SK-N-SH treated with all-trans-retinoic acid at 6 μM for 48 hours (cell line): ENCODE measurements around the gene ASIC3.

Experiments used
- ATAC-seq: fragments of 200-7000 bp; cut with Tn5 transposase; 3 replicates; pipeline ENCODE4 v1.9.1; 2020; ENCODE audit warnings: mild to moderate bottlenecking, moderate library complexity
- ARNTL ChIP-seq: fragments of 450-650 bp; formaldehyde crosslinking; IDR thresholded peaks from 2 replicates; pipeline ENCODE4 v1.5.0; 2020; ENCODE audit warnings: low read depth, mild to moderate bottlenecking, moderate library complexity, borderline replicate concordance
- BACH2 ChIP-seq: fragments of 250-450 bp; sonication (Bioruptor Pico); IDR thresholded peaks from 2 replicates; pipeline ENCODE4 v1.9.0; 2021; ENCODE audit warnings: mild to moderate bottlenecking, borderline replicate concordance
- CREB5 ChIP-seq: fragments of 250-450 bp; sonication (Bioruptor Pico); IDR thresholded peaks from 2 replicates; pipeline ENCODE4 v1.5.1; 2020; ENCODE audit warnings: low read depth, mild to moderate bottlenecking, moderate library complexity
- CSDC2 ChIP-seq: fragments of 250-450 bp; sonication (Bioruptor Pico); IDR thresholded peaks from 2 replicates; pipeline ENCODE4 v1.5.0; 2020; ENCODE audit warnings: mild to moderate bottlenecking, moderate library complexity
- CSRNP3 ChIP-seq: fragments of 250-450 bp; sonication (Bioruptor Pico); IDR thresholded peaks from 2 replicates; pipeline ENCODE4 v1.5.1; 2021; ENCODE audit warnings: mild to moderate bottlenecking, moderate library complexity
- ESRRG ChIP-seq: fragments of 250-450 bp; sonication (Bioruptor Pico); IDR thresholded peaks from 2 replicates; pipeline ENCODE4 v1.6.1; 2021; ENCODE audit warnings: mild to moderate bottlenecking
- GLIS3 ChIP-seq: fragments of 250-450 bp; sonication (Bioruptor Pico); IDR thresholded peaks from 2 replicates; pipeline ENCODE4 v1.5.0; 2020; ENCODE audit warnings: mild to moderate bottlenecking, moderate library complexity
- ISL1 ChIP-seq: fragments of 250-450 bp; sonication (Bioruptor Pico); IDR thresholded peaks from 2 replicates; pipeline ENCODE4 v2.1.2; 2022; ENCODE audit warnings: mild to moderate bottlenecking, moderate library complexity
- OSR1 ChIP-seq: fragments of 250-450 bp; sonication (Bioruptor Pico); IDR thresholded peaks from 2 replicates; pipeline ENCODE4 v1.8.0; 2022; ENCODE audit warnings: moderate library complexity, mild to moderate bottlenecking, inconsistent platforms
- PATZ1 ChIP-seq: fragments of 250-450 bp; sonication (Bioruptor Pico); IDR thresholded peaks from 2 replicates; pipeline ENCODE4 v1.8.0; 2020; ENCODE audit warnings: mild to moderate bottlenecking, moderate library complexity, borderline replicate concordance
- POU6F1 ChIP-seq: fragments of 250-450 bp; sonication (Bioruptor Pico); IDR thresholded peaks from 2 replicates; pipeline ENCODE4 v1.8.0; 2021; ENCODE audit warnings: low read depth, mild to moderate bottlenecking, moderate library complexity, borderline replicate concordance
- PPARA ChIP-seq: fragments of 250-450 bp; sonication (Bioruptor Pico); IDR thresholded peaks from 2 replicates; pipeline ENCODE4 v1.5.0; 2020; ENCODE audit warnings: mild to moderate bottlenecking, borderline replicate concordance
- RARB ChIP-seq: fragments of 250-450 bp; sonication (Bioruptor Pico); IDR thresholded peaks from 2 replicates; pipeline ENCODE4 v1.8.0; 2021; ENCODE audit warnings: mild to moderate bottlenecking, moderate library complexity
- TCF4 ChIP-seq: fragments of 250-450 bp; sonication (Bioruptor Pico); IDR thresholded peaks from 2 replicates; pipeline ENCODE4 v1.8.0; 2021; ENCODE audit warnings: mild to moderate bottlenecking, moderate library complexity, borderline replicate concordance
- TOX ChIP-seq: fragments of 250-450 bp; sonication (Bioruptor Pico); IDR thresholded peaks from 2 replicates; pipeline ENCODE4 v1.8.0; 2021; ENCODE audit warnings: mild to moderate bottlenecking, moderate library complexity, borderline replicate concordance
- TSHZ2 ChIP-seq: fragments of 250-450 bp; sonication (Bioruptor Pico); IDR thresholded peaks from 2 replicates; pipeline ENCODE4 v1.5.0; 2020; ENCODE audit warnings: mild to moderate bottlenecking, moderate library complexity
- ZC3H10 ChIP-seq: fragments of 250-450 bp; sonication (Bioruptor Pico); IDR thresholded peaks from 2 replicates; pipeline ENCODE4 v1.5.1; 2021; ENCODE audit warnings: mild to moderate bottlenecking, moderate library complexity
- ZFP3 ChIP-seq: fragments of 250-450 bp; sonication (Bioruptor Pico); IDR thresholded peaks from 2 replicates; pipeline ENCODE4 v1.5.0; 2020; ENCODE audit warnings: mild to moderate bottlenecking, moderate library complexity
- ZNF565 ChIP-seq: fragments of 450-650 bp; formaldehyde crosslinking; conservative IDR thresholded peaks from 2 replicates; pipeline ENCODE4 v1.5.0; 2020; ENCODE audit warnings: low read depth, mild to moderate bottlenecking, moderate library complexity
- ZNF70 ChIP-seq: fragments of 450-650 bp; formaldehyde crosslinking; IDR thresholded peaks from 2 replicates; pipeline ENCODE4 v1.5.0; 2020; ENCODE audit warnings: mild to moderate bottlenecking, moderate library complexity
- ZNF8 ChIP-seq: fragments of 450-650 bp; formaldehyde crosslinking; IDR thresholded peaks from 2 replicates; pipeline ENCODE4 v1.5.0; 2020; ENCODE audit warnings: mild to moderate bottlenecking, moderate library complexity

Gene ASIC3

GRCh38 chr7:151015967-151016366 lies 32.4 kb upstream of the ASIC3 start:
- no peak for ATAC-seq
- TF ChIP-seq TCF4 (CRISPR knock-in tag) = no peak

GRCh38 chr7:151016505-151016904 lies 31.8 kb upstream of the ASIC3 start:
- no peak for TF ChIP-seq PATZ1 (CRISPR knock-in tag)
- no peak for TF ChIP-seq TSHZ2
- no peak for TF ChIP-seq ZC3H10 (CRISPR knock-in tag)
- no peak for TF ChIP-seq ARNTL (CRISPR knock-in tag)
- TF ChIP-seq PPARA (CRISPR knock-in tag) = no peak
- TF ChIP-seq POU6F1 (CRISPR knock-in tag) = no peak
- TF ChIP-seq ESRRG (CRISPR knock-in tag) = no peak
- TF ChIP-seq ZNF565 (CRISPR knock-in tag) = no peak
- no peak for TF ChIP-seq CSDC2 (CRISPR knock-in tag)
- no peak for TF ChIP-seq CSRNP3 (CRISPR knock-in tag)
- TF ChIP-seq CREB5 = no peak
- no peak for TF ChIP-seq ISL1 (CRISPR knock-in tag)
- no peak for TF ChIP-seq ZNF8 (CRISPR knock-in tag)
- TF ChIP-seq GLIS3 (CRISPR knock-in tag) = no peak
- no peak for TF ChIP-seq BACH2 (CRISPR knock-in tag)
- no peak for TF ChIP-seq ZFP3 (CRISPR knock-in tag)
- ATAC-seq = no peak

GRCh38 chr7:151016942-151017341 lies 31.4 kb upstream of the ASIC3 start:
- ATAC-seq = no peak
- no peak for TF ChIP-seq ZNF565 (CRISPR knock-in tag)
- TF ChIP-seq ZNF70 (CRISPR knock-in tag) = no peak
- TF ChIP-seq OSR1 (CRISPR knock-in tag) = no peak
- TF ChIP-seq TOX (CRISPR knock-in tag) = no peak
- TF ChIP-seq RARB (CRISPR knock-in tag) = no peak
- TF ChIP-seq POU6F1 (CRISPR knock-in tag) = no peak
- no peak for TF ChIP-seq BACH2 (CRISPR knock-in tag)
- TF ChIP-seq TCF4 (CRISPR knock-in tag) = no peak
- TF ChIP-seq CREB5 = no peak
- TF ChIP-seq PPARA (CRISPR knock-in tag) = no peak
